Measurements from ENCODE around the gene BAIAP2. TPM values are rescaled to one million over a fixed set of nuclear protein-coding genes. Genes with fewer than 3 reads are reported as not detected.

BAIAP2 gene
- total and polyA plus RNA-seq, 8 donors = 21.1 to 263 (median 56.3) TPM

DNA sequence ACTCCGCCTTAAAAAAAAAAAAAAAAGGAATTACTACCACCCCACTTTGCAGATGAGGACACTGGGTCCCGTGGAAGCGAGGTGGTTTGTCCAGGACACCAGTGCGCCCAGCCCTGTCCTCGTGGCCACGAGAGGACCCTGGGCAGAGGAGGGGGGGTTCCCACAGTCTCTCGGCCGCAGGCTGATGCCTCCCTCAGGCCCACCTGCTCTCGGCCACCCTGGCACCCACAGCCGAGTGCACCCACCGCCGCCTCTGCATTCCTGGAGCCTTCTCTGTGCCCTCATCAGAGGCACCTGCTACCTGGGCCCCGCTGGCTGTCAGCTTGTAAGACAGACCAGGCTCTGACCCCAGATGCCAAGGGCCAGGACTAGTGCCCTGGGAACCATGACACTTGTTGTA is 102.3 kb downstream of the BAIAP2 start:
- TF ChIP-seq POLR2AphosphoS5 (IDR thresholded peaks at IDR 0.05) = no peak
- no peak for TF ChIP-seq EP300 (IDR thresholded peaks at IDR 0.05)
- no peak for TF ChIP-seq POLR2A (IDR thresholded peaks at IDR 0.05)
- TF ChIP-seq, protein P1, sequence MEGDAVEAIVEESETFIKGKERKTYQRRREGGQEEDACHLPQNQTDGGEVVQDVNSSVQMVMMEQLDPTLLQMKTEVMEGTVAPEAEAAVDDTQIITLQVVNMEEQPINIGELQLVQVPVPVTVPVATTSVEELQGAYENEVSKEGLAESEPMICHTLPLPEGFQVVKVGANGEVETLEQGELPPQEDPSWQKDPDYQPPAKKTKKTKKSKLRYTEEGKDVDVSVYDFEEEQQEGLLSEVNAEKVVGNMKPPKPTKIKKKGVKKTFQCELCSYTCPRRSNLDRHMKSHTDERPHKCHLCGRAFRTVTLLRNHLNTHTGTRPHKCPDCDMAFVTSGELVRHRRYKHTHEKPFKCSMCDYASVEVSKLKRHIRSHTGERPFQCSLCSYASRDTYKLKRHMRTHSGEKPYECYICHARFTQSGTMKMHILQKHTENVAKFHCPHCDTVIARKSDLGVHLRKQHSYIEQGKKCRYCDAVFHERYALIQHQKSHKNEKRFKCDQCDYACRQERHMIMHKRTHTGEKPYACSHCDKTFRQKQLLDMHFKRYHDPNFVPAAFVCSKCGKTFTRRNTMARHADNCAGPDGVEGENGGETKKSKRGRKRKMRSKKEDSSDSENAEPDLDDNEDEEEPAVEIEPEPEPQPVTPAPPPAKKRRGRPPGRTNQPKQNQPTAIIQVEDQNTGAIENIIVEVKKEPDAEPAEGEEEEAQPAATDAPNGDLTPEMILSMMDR (IDR thresholded peaks at IDR 0.05) = no peak
- intact Hi-C loops (cut with DNase I; ENCODE audit: low total_unique reads) = no loop called here
- H3K4me3 ChIP-seq = no peak overlapping the region
- no peaks in the 10 kb centered on the region for H3K36me3 ChIP-seq
- peaks cover 2 to 16% (median 6%) of the 10 kb centered on the region in 4 donors for H3K4me1 ChIP-seq
- H3K9me3 ChIP-seq = no peaks in the 10 kb centered on the region
- no peaks in the 10 kb centered on the region for H3K27me3 ChIP-seq
- H3K27ac ChIP-seq = no peak overlapping the region
- DNase-seq = no peak
- 85 to 94% (median 90%) methylated on average over 12 to 13 of the region's 13 CpGs for WGBS, 5 donors

DNA sequence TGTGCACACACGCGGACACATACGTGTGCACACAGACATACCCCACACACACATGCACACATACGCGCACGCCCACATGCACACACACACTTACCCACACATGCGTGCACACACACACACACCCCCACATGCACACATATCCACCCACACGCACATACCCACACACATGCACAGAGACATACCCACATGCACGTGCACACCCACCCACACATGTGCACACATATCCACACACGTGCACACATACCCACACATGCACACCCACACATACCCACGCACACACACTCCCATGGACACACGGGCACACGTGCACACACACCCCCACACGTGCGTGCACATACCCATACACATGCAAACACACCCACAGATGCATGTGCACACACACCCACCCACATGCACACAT is 103.1 kb downstream of the BAIAP2 start:
- Histone ChIP-seq H3K27me3 (no peaks in the 10 kb centered on the region), H3K4me1 (peaks cover 9 to 18% (median 10%) of the 10 kb centered on the region in 4 donors), H3K27ac (no peak overlapping the region), H3K9me3 (no peaks in the 10 kb centered on the region), H3K4me3 (no peak overlapping the region), H3K36me3 (no peaks in the 10 kb centered on the region)
- WGBS, 5 donors = 91 to 97% (median 91%) methylated on average over 14 to 15 of the region's 15 CpGs
- TF ChIP-seq, protein P1 (IDR thresholded peaks at IDR 0.05) = no peak
- no peak for TF ChIP-seq POLR2A (IDR thresholded peaks at IDR 0.05)
- no peak for TF ChIP-seq EP300 (IDR thresholded peaks at IDR 0.05)
- no peak for TF ChIP-seq POLR2AphosphoS5 (IDR thresholded peaks at IDR 0.05)
- no peak for DNase-seq
- intact Hi-C loops (cut with DNase I; ENCODE audit: low total_unique reads) = no loop called here

DNA sequence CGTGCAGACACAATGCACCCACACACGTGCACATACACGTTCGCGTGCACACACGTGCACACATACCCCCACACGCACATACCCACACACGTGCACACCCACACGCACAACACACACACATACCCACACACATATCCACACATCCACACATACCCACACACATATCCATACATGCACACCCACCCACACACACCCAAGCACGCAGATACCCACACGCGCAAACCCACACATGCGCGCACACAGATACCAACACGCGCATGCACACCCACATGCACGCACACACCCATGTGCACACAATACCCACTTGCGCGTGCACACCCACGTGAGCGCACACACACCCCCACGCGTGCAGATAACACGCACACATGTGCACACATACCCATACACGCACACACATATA is 103.5 kb downstream of the BAIAP2 start:
- intact Hi-C loops (cut with DNase I; ENCODE audit: low total_unique reads) = no loop called here
- Histone ChIP-seq H3K4me1 (peaks cover 11 to 18% (median 11%) of the 10 kb centered on the region in 4 donors), H3K4me3 (no peak overlapping the region), H3K36me3 (no peaks in the 10 kb centered on the region), H3K9me3 (no peaks in the 10 kb centered on the region), H3K27me3 (no peaks in the 10 kb centered on the region), H3K27ac (no peak overlapping the region)
- DNase-seq = no peak
- WGBS, 5 donors = 91 to 97% (median 92%) methylated on average over 25 of the region's 25 CpGs
- TF ChIP-seq POLR2A (IDR thresholded peaks at IDR 0.05) (no peak), EP300 (IDR thresholded peaks at IDR 0.05) (no peak), POLR2AphosphoS5 (IDR thresholded peaks at IDR 0.05) (no peak)
- TF ChIP-seq, protein P1 (IDR thresholded peaks at IDR 0.05) = no peak

DNA sequence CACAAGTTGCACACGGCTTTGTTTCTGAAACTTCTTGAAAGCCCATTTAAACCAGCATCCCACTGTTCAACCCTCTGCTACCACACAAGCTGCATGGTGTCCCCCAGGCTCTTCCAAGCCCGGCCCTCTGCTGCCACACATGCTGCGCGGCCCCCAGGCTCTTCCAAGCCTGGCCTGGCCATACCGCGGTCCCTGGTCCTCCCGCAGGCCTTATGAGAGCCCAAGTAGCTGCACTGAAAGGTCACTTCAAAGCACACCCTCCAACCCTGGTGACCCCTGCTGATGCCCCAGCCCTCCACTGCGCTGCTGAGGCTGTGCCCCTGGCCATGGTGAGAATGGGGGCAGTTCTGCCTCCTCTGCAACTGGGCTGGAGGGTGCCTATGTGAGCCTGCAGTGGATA is 104.5 kb downstream of the BAIAP2 start:
- no peaks in the 10 kb centered on the region for H3K27me3 ChIP-seq
- DNase-seq = no peak
- no peak overlapping the region for H3K4me3 ChIP-seq
- WGBS, 5 donors = 85 to 94% (median 90%) methylated on average over 8 of the region's 8 CpGs
- H3K36me3 ChIP-seq = no peaks in the 10 kb centered on the region
- intact Hi-C loops (cut with DNase I; ENCODE audit: low total_unique reads) = no loop called here
- H3K27ac ChIP-seq = no peak overlapping the region
- TF ChIP-seq EP300 (IDR thresholded peaks at IDR 0.05) (no peak), POLR2A (IDR thresholded peaks at IDR 0.05) (no peak), POLR2AphosphoS5 (IDR thresholded peaks at IDR 0.05) (no peak)
- TF ChIP-seq, protein P1 (IDR thresholded peaks at IDR 0.05) = no peak
- H3K4me1 ChIP-seq = peaks cover 11 to 18% (median 11%) of the 10 kb centered on the region in 4 donors
- no peaks in the 10 kb centered on the region for H3K9me3 ChIP-seq
